Stimulated activated CD4-positive, alpha-beta T cell treated with anti-CD3 and anti-CD28 coated beads, Interleukin-1b, Interleukin-23, amount 100 ng/mL, for 48 hours (primary cell): ENCODE results near the gene TOLLIP.
A peak's percentile ranks its signal among the peaks of the same experiment; 100 is the strongest.

Experiments used
- DNase-seq: peaks from one replicate; pipeline ENCODE4 v3.0.0-alpha.2; 2020

TOLLIP gene

DNA sequence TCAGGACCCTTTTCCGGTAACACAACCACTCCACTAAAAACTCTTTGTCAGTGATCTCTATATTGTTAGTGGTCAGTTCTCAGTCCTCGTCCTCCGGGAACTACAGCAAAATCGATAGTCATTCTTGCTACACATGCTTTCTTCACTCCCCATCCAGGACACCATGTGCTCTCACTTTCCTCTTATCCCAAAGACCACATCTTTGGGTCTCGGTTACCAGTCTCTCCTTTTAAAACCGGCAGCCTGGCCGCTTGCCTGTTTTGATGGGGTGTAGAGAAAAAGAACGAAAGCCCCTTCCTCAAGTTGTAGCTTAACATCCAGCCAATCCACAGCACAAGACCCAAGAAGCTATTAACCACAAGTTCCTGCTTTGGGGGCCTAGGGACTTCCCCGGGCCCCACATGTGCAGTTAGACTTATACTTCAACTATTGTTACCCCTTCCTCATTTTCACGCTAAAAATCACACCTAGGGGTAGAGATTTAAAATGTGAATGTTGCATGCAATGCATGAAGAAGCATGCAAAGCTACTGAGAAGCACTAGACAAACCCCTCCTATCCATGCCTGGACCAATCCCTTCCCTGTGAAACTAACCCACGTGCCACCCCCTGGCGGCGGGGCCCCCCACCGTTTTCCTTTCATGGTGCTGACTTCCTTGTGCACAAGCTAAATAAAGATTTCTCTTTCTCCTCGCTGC lies 1.5 kb upstream of the TOLLIP start:
- peak; percentile 57 for DNase-seq

DNA sequence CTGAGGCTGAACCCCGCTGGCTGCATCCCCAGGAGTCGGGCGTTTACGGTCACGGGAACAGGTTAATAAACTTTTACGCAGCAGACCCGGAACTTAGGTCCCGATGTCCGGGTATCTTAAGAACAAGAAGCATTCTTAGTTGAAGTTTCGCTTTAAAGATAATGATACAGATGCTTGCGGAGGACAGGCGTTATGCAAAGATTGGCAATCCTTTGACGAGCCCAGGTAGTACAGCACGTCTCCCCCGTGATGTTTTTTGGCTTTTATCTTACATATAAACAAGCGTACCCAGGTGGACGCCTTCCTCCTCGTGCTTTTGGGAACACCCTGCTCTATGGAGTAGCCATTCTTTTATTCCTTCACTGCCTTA lies 871 bp upstream of the TOLLIP start:
- DNase-seq, result no peak

DNA sequence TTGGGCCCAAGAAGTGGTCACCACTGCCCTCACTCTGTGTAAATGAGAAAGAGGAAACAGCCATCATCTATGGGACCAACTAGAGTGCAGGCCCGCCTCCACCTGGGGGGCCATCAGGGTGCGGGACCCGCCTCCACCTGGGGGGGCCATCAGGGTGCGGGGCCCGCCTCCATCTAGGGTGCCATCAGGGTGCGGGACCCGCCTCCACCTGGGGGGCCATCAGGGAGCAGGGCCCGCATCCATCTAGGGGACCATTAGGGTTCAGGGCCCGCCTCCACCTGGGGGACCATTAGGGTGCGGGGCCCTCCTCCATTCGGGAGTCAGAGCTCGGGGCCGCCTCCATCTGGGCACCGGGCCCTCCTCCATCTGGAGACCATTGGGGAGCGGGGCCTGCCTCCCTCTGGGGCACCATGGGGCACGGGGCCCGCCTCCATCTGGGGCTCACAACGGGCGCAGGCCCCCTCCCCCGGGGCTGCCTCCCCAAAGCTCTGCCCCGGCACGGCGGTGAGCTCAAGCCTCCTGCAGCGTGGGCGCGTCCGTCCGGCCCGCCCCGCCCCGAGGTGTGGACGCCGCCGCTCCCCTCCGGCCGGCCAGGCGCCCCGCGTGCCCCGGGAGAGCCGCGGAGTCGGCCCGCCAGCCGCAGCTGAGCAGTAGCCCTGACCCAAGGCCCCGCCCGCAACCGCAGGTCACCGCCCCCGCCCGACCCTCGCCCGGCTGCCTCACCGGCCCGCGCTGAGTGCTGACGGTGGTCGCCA lies 512 bp downstream of the TOLLIP start:
- DNase-seq, result no peak

DNA sequence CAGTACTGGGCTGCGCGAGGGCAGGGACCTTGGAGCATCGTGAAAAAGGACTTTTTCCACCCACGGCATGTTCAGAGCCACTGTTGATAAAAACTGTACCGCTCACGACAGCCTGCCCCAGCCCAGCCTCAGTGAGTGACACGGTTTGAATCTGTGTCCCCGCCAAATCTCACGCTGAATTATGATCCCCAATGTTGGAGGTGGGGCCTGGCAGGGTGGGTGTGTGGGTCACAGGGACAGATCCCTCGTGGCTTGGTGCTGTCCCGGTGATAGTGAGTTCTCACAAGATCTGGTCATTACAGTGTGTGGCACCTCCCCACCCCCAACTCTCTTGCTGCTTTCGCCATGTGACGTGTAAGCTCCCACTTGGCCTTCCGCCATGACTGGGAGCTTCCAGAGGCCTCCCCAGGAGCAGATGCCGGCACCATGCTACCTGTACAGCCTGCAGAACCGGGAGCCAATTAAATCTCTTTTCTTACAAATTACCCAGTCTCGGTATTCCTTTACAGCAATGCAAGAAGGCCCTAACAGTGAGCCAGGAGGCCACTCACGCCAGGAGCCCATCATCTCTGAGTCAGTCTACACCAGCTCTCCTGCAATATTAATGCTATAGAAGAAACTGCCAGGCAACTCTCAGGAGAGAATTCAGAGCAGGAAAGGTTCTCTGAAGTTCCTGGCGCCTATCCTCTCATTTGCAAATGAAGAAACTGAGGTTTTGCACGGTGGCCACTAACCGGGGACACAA lies 1.3 kb downstream of the TOLLIP start:
- DNase-seq, result no peak

DNA sequence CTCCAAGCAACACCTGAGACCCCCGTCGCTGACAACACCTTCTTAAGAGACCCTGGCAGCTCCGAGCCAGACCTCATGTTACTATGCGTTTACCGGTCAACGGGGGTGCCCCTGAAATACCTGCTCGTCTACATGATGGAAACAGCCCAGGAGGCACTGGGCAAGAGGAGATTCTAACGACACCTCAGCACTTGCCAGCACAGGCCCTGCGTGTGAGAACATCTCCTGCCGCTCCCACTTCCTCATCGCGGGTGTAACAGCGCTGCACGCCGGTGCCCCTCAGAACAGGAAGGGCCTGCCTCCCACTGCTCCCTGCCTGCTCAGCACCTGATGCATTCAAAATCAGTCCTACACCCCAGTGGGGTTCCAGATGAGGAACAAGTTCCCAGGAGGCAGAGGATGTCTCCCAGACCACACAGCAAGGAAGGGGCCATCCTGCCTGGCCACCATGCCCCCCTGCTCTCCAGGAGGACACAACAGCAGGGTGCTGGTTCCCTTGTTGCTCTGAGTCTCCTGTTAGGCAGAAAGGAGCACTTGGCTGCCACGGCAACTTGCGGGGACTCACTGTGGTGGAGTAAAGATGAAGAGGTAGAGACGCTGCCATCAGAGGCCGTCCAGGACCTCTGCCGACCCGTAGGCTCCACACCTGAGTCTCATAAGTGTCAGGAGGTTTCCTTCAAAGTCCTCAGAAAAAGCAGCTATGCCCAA lies 2.1 kb downstream of the TOLLIP start:
- DNase-seq, result no peak

DNA sequence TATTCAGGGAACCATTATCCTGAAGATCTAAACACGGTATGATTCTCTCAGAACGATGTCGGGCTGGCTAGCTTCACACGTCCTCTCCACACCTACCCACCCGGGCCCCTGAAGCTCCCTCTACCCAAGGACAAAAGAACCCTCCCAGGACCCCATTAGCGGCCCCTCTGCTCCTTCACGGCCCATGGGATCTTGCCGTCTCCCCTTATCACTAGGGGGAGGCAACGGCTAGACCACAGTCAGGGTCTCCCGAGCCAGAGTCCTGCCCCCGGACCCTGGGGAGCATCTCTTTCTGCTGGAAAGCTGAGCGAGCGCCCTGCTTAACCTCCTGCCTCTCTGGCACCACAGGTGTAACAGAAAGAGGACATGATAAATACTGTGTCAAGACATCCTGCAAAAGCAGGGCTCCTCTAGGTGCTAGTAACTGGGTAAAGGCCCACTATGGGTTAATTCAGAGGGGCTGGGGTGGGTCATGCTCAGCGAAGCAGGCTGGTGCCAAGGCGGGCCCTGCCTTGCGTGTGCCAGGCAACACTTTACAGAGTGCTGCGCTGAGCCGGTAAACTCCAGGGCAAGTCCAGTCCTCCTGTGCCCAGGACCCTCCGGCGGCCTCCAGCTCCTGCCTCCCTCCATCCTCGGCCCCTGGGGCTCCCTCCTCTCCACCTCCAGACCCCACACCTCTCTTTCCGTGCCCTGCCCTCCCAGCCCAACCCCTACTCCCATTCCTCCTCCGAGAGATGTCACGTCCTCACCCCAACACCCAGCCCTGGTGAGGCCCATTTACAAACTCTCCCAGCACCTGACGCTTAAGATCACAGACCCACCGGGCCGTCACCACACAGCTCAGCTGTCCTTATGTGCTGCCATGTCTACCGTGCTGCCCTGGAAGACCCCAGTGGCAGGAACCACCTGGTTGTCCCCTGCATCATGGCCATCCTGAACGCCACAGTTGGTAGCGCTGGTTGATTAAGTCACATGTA lies 3.0 kb downstream of the TOLLIP start:
- DNase-seq, result no peak

DNA sequence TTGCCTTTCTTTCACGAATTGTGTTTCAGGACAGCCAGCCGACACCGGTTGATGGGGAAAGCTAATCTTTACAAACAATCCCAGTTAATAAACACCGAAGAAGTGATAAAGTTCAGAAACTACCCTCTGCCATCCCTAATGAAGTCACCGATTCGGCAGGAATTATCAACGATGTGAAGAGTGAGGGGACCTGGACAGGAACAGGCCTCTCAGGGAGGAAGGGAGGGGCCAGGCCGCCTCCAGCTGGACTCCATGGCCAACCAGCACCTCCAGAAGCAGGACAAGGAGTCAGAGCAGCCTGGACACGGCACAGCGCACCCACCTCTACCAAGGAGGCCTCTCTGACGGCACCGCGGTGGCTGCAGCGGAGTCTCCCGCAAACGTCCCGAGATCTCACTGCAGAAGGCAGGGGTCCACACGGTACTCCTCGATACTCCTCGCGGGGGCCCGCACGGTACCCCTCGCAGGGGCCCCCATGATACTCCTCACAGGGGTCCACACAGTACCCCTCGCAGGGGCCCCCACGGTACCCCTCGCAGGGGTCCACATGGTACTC lies 3.9 kb downstream of the TOLLIP start:
- no peak for DNase-seq

DNA sequence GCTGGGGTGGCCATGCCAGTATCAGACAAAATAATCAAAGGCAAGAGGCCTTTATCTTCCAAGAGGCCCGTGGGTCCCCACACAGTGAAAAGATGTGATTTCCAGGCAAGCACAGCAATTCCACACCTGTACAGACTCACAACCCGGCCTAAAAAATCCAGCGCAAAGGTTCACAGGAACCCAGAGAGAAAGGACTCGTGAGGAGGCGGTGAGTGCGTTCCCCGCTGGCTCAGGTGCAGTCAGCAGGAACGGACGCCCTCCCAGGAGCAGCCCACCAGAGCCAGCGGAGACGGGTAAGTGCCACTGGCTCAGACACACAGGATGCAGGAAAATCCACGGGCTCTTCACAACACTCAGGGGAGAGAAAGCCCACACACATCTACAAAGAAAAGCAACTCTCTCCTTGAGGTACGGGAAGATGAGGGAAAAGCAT lies 4.4 kb downstream of the TOLLIP start:
- no peak for DNase-seq

DNA sequence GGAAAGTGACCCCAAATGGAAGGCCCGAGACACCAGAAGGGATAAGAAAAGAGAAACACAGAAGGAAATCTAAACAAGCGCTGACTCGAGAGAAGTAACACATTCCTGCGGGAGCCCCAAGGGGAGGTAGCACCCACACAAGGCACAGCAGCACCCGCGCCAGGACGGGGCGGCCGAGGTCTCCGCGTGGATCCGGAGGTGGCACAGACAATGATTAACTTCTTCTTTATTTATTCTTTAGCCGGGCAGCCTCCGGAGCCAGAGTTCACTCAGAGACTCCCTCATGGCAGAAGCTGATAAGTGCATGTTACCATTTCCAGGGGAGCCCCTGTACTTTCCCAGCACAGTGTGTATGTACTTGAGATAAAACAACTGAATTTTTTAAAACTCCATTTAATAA lies 5.1 kb downstream of the TOLLIP start:
- no peak for DNase-seq

DNA sequence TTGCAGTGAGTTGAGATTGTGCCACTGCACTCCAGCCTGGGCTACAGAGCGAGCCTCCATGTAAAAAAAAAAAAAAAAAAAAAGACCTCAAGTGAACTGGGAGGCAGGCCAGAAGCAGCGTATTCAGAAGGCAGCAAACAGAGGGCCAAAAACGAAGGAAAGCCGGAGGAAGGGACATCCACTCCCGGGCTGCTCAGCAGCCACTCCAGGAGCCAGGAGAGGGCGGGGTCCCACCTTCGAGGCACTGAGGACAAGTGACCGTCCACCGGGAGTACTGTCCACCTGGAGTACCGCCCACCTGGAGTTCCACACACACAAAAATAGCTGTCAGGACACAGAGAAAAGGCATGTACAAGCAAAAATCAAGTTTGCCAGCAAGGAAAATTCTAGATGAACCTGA lies 5.5 kb downstream of the TOLLIP start:
- no peak for DNase-seq

DNA sequence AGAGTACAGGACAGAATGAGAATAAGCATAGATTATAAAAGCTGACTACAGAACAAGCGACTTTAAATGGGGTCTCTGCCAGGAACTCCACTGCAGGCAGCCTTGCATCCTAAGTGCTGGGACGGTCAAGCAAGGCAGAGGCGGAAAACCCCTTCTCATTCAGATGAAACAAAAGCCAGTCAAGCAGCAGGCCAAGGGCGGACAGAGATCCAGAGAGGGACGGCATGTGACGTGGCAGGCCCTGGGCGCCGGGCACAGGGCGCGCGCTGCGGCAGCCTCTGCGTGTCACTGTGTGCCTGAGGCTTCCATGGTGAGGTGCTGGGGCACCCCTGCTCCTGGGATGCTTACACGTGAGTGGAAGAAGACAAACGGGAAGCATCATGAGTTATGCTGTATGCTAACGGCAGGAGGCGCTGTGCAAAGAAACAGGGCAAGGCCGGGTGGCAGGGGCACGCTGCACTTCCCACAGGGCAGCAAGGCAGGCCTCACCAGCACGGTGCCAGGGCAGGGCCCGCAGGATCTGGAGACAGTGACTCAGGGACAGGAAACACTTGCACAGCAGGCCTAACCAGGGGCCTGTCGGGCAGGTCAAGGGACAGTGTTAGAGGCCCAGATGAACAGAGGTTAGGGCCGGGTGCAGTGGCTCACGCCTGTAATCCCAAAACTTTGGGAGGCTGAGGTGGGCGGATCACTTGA lies 6.2 kb downstream of the TOLLIP start:
- DNase-seq, result no peak

DNA sequence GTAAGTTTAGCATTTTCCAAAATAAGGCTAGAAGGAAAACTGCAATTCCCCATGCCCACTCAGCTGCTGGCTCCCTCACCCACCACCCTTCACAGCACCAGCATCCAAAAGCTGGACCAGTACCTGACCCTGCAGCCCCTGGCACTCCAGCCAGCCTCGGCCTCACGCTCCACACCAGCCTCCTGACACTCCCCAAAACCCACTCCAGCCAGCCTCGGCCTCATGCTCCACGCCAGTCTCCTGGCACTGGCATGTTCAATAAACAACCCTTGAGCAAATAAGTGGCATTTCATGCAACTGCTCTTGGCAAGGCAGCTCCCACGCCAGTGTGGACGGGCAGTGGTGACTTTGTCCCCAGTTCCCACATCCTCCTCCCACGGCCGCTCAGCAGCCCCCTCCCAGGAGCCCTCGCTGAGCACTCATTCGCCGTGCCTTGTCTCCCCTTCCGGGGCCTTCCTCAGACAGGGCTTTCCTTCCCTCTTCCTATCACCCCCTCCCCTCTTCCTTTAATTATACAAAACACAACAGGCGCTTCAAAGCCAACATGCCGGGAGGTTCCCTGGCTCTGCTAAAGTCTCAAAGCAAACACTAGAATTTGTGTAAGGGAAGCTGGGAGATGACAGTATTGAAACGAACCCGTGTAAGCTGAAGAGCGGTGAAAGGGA lies 6.8 kb downstream of the TOLLIP start:
- DNase-seq, result no peak

DNA sequence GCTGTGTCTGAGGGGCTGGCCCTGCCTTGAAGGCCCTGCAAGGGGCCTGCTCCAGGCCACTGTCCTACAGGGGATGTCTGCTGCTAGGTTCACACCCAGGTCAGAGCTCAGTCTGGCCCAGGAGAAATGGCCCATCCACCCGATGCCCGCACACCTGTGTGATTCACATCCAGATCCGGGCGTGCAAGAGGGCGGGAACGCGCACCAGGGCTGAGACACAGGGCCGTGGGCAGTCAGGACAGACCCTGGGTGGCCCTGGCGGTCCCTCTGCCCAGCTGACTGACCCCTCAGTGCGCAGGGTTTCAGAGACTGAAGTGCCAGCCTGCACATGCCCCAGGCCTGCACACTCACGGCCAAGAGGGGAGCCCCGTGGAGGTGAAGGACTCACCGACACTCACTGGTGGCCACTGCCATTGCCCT lies 7.4 kb downstream of the TOLLIP start:
- no peak for DNase-seq

DNA sequence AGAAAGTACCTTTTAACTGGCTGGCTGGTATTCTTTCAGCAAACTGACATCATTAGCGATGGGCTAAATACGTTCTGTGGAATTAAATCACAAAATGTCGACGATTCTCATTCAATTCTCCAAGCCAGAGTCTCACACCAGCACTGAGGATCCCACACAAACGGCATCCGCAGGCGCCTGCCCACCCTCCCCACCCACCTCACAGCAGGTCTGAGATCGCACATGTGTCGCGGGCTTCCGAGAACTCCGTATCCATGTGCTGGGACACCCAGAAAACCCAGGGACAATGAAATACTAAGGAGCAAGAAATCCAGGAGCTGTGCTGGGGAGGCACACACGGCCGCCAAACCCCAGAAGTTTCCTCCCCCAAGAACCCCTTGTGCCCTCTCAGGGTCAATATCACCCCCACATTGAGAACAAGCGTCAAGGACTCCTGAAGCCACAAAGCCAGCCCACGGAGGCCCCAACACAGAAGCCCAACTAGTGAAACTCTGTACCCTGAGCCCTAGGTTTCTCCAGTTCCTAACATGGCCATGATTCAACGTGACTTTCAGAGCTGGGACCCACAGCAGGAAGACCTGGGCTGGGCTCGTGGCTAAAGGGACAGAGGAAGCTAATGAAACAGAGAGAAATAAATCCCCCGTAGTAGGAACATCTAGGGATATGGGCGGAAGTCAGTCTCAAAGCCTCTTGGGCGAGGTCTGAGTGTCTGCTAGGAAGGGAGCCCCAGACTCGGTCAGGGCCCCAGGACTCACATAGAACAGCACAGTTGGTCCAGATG lies 8.0 kb downstream of the TOLLIP start:
- DNase-seq, result no peak

DNA sequence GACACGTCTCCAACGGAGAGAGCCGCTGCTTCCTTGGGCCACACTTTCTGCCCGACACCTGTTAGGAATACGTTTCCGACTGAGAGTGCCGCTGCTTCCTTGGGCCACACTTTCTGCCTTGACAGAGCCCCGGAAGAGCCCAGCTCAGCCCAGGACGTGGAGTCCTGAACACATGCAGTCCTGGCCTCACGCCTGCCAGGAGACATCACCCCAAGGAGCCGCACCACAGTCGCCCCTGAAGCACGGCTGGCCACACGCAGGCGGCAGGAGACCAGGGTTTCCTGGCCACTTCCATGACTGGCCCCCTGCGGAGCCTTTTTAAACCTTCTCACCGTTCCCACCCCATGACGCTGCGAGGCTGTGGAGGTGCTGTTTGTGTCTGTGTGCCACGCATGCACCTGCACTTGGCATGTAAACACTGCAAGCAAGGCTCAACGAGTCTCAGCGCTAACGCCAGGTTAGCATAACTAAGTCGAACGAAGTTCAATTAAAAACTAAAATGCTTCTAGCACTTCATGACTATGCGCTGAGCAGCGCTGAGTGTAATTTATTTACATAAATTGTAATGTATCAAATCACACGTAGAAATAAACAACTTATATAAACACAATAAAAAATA lies 8.8 kb downstream of the TOLLIP start:
- DNase-seq, result no peak

DNA sequence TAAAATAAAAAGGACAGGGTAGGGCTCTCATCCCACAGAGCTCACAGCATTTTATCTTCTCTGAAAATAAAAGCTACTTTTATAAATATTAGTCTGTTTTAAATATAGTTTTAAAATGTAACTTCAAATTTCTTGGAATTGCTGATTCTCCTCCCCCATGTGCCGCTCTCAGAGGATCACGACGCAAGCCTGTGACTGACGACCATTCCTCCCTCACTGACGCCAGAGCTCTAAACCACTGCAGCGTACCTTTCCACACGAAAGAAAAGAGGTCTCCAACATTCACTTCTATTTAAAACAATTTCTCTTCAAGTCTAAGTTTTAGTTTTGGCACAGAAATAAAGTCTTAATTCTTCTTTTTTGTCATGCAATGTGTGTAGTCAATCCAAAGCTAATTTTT lies 9.3 kb downstream of the TOLLIP start:
- DNase-seq, result no peak

DNA sequence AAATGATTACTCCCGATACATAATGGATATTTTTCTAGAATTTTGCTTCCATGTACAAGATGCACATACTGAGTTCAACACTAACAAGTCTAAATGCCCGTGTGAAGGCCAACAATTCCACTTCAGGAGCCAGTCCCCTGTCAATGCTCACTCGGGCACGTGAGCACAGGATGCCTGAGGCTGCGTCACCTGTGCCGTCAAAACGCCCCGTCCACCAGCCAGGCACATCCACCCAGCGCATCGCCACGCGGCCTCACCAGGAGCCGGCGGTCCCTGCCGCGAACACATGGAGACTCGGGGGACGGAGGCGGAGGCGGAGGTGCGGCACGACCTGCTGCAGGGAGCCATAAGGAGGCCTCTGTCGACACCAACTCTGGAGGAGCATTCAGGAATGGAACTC lies 9.8 kb downstream of the TOLLIP start:
- DNase-seq, result no peak

DNA sequence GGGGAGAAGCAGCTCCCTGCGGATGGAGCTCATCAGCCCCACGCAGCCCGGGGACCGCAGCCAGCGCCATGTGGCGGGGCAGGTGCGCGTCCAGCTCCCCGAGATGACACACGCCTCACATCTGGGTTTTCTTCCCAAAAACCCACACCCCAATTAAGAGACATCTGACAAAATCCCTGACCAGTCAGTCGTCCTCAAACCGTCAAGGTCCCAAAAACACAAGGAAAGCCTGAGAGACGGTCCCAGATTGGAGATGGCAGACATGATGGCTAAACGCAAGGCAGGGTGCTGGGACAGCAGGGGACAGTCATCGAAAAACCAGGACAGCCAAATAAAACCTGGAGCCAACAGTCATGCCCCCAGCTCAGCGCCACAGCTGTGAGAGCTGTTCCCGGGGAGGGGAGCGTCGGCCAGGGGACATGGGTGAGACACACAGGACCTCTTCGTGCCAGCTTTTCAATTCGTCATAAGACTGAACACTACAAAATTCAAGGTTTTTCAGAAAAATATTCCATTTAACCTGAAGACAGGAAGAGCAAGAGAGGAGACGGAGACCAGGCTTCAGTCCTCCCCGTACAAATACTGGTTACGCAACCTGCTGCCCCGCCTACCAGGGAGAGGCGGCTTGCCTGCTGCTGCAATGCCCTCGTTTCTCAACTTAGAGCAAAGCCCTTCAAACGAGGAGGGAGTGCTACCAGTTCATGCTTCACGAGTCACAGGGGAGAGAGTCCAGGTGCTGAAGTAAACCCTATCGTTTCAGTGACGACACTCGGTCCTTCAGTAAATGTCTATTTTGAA lies 10.5 kb downstream of the TOLLIP start:
- no peak for DNase-seq
